Omental fat pad (tissue), 4 donors: ENCODE measurements around the gene NLGN1. TPM values are rescaled to one million over a fixed set of nuclear protein-coding genes. Genes with fewer than 3 reads are reported as not detected.

Source experiments
- ATAC-seq: fragments of 150-250 bp; one replicate; pipeline ENCODE4 v1.9.1; 2016; ENCODE audit warnings: mild to moderate bottlenecking, moderate library complexity; ENCODE audit not compliant: low FRiP score
- DNase-seq: peaks from one replicate; pipeline ENCODE4 v3.0.0-alpha.2; 2019; ENCODE audit warnings: low spot score
- CTCF ChIP-seq, 3 donors: fragments of 450-650 bp; IDR thresholded peaks; one replicate each; pipeline ENCODE4 v1.5.1; 2016 to 2017; ENCODE audit warnings: antibody characterized with exemption in 3 of 3, mild to moderate bottlenecking in 3 of 3, moderate library complexity in 2 of 3
- total RNA-seq, 4 donors: library from RNA; depleted of rRNA; stranded (reverse); fragments of >200 nt; gene quantifications; one replicate each; pipeline ENCODE4 v1.1.0, GENCODE V29; 2016

The NLGN1 gene
- total RNA-seq, 4 donors from 2014 or later, result 5.3 to 17.4 (median 12.5) TPM

- no peak for ATAC-seq
- no peak for DNase-seq
- TF ChIP-seq CTCF (IDR thresholded peaks at IDR 0.05), result no peak
Measured at GRCh38 chr3:173622166-173622565, 224.6 kb downstream of the NLGN1 start.

GRCh38 chr3:173624086-173624485 is 226.5 kb downstream of the NLGN1 start:
- no peak for TF ChIP-seq CTCF (IDR thresholded peaks at IDR 0.05)
- no peak for ATAC-seq
- no peak for DNase-seq

DNA sequence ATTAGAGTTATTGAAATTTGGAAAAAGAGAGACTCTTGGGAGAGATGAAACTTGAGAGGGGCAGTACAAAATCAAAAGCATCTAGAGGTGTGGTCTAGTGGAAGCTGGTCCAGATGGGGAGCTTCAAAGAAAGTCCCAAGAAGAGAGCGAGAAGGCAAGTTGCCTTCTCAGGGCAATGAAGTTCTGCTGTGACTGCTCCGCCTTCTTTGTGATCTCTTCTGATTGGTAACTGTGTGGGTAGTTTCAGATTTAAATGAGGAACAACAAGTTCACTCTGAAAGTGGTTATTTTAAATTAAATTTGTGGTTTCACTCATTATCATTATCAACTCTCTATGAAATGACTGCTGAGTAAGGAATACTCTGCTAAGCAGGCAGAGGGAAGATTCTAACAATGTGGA is 233.3 kb downstream of the NLGN1 start:
- no peak for DNase-seq

GRCh38 chr3:173632945-173633344 is 235.4 kb downstream of the NLGN1 start:
- TF ChIP-seq CTCF (IDR thresholded peaks at IDR 0.05), result no peak
- no peak for ATAC-seq

More for the DNA sequence above, 233.3 kb downstream of the NLGN1 start:
- TF ChIP-seq CTCF (IDR thresholded peaks at IDR 0.05), result no peak
- ATAC-seq, result no peak

DNA sequence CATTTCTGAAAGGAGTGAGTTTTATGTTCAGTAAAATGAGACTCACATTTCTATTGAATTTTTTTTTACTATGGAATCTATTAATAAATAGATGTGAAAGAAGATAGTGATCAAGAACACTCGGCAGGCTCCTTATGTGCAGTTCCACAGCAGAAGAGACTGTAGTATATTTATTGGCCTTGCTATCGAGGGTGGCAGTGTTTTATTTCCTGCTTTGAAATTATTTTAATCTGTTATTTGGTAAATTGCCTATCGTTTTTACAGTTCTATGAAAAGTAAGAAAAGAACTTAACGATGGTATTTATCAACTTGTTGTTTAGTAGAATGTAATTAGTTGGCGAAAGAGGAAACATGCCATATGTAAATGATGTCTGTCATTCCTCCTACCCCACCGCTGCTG is 238.3 kb downstream of the NLGN1 start:
- no peak for ATAC-seq
- DNase-seq, result no peak
- TF ChIP-seq CTCF (IDR thresholded peaks at IDR 0.05), result no peak

More at GRCh38 chr3:173632945-173633344, 235.4 kb downstream of the NLGN1 start:
- DNase-seq, result no peak

DNA sequence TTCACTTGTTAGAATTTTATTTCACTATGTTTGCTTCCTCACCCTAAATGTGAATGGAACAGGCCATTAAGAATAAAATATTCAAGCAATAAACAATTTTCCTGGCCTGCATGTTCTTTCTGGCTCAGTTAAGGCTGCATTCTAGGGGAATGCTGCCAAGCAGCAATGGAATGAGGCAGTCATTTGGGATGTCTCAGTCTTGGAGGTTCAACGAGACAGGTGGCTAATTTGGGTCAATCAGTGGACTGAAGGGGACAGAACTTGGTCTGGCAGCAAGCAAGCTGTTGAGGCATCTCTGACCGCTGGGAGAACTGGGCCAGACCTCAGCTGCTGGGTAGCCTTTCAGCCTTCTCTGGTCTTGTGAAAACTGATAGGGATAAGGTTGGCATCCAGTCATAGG is 241.6 kb downstream of the NLGN1 start:
- DNase-seq (no peak), ATAC-seq (no peak)
- no peak for TF ChIP-seq CTCF (IDR thresholded peaks at IDR 0.05)

DNA sequence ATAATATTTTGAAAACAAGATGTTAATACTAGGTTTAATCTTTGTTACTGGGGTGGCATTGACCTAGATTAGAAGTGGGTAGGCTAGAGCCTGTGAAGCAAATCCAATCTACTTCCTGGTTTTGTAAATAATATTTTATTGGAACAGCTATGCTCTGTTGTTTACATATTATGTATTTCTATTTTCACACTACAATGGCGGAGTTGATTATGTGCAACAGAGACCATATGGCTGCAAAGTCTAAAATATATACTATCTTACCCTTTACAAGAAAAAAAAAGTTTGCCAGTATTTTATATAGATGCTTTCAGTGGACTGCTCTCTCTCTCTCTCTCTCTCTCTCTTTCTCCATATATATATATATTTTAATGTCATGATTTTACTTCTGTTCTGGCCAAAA is 244.2 kb downstream of the NLGN1 start:
- ATAC-seq (no peak), DNase-seq (no peak)
- TF ChIP-seq CTCF (IDR thresholded peaks at IDR 0.05), result no peak
